K562 (cell line): ENCODE results near the gene NOM1. TPM values are rescaled to one million over a fixed set of nuclear protein-coding genes. Genes with fewer than 3 reads are reported as not detected.

ENCODE experiments used
- ESRRB ChIP-seq: fragments of 250-450 bp; sonication (Bioruptor Pico); IDR thresholded peaks from 2 replicates; pipeline ENCODE4 v1.5.0; 2020; ENCODE audit warnings: mild to moderate bottlenecking, moderate library complexity, borderline replicate concordance
- HDAC2 ChIP-seq: fragments of 450-650 bp; IDR thresholded peaks from 2 replicates; pipeline ENCODE4 v1.6.1; 2016; ENCODE audit warnings: mild to moderate bottlenecking
- MTF1 ChIP-seq: fragments of 250-450 bp; sonication (Bioruptor Pico); IDR thresholded peaks from 2 replicates; pipeline ENCODE4 v1.9.0; 2021; ENCODE audit warnings: moderate library complexity, mild to moderate bottlenecking, inconsistent platforms, borderline replicate concordance
- POLR3A ChIP-seq: IDR thresholded peaks from 2 replicates; pipeline ENCODE4 v1.6.1; 2011; ENCODE audit warnings: borderline replicate concordance, mild to moderate bottlenecking, moderate library complexity; ENCODE audit not compliant: insufficient read length, insufficient read depth; ENCODE audit errors: extremely low read depth
- PYGO2 ChIP-seq: fragments of 450-650 bp; IDR thresholded peaks from 2 replicates; pipeline ENCODE4 v1.6.1; 2016; ENCODE audit warnings: mild to moderate bottlenecking, missing genetic modification characterization, moderate library complexity, missing compliant biosample characterization
- SAP30 ChIP-seq: fragments of 200-600 bp; sonication (generic); IDR thresholded peaks from 2 replicates; pipeline ENCODE4 v1.6.1; 2012; ENCODE audit warnings: borderline replicate concordance, low read depth, mild to moderate bottlenecking, moderate library complexity, low read length, control low read depth, inconsistent platforms; ENCODE audit not compliant: insufficient read depth, poor library complexity, severe bottlenecking
- SMARCC2 ChIP-seq: fragments of 450-650 bp; IDR thresholded peaks from 2 replicates; pipeline ENCODE4 v1.6.1; 2017; ENCODE audit warnings: antibody characterized with exemption, moderate library complexity, mild to moderate bottlenecking, low read depth
- TARDBP ChIP-seq: fragments of 450-650 bp; IDR thresholded peaks from 2 replicates; pipeline ENCODE4 v1.6.1; 2016
- ZBED1 ChIP-seq: IDR thresholded peaks from 2 replicates; pipeline ENCODE4 v1.6.1; 2014
- polyA plus RNA-seq, 8 experiments: library from polyadenylated mRNA; depleted of rRNA in 4 of 8; stranded (reverse) in 5 of 8; unstranded in 3 of 8; fragments of >200 nt; fragmentation: Nextera tagmentation in 2 of 8; fragmentation: Illumina TruSeq in 1 of 8; extraction: Ambion mirVana in 2 of 8; extraction: Trizol in 1 of 8; gene quantifications; 2 replicates each; pipeline versions ENCODE4 v1.2.1 to v1.2.3, GENCODE V29; 2011 to 2014; ENCODE audit warnings: inconsistent platforms in 1 of 8, missing spikeins in 1 of 8
- total RNA-seq, 7 experiments: library from RNA; depleted of rRNA in 6 of 7; stranded (reverse); fragments of >200 nt in 6 of 7; fragmentation: Illumina TruSeq in 2 of 7; extraction: Trizol in 2 of 7; gene quantifications; 2 replicates each; pipeline versions ENCODE4 v1.2.1 to v1.2.3, GENCODE V29; 2011 to 2021; ENCODE audit warnings: low replicate concordance in 1 of 7
- TF ChIP-seq, protein P1 (sequence below): fragments of 250-450 bp; sonication (Bioruptor Pico); IDR thresholded peaks from 2 replicates; pipeline ENCODE4 v1.8.0; 2022; ENCODE audit warnings: inconsistent platforms, mild to moderate bottlenecking, moderate library complexity, borderline replicate concordance
- TF ChIP-seq, protein P2 (sequence below): fragments of 450-650 bp; conservative IDR thresholded peaks from 2 replicates; pipeline ENCODE4 v1.6.1; 2016; ENCODE audit warnings: missing genetic modification characterization, low read depth, mild to moderate bottlenecking, missing compliant biosample characterization, moderate library complexity
- TF ChIP-seq, protein P3 (sequence below): fragments of 450-650 bp; IDR thresholded peaks from 2 replicates; pipeline ENCODE4 v1.6.1; 2016; ENCODE audit warnings: low read depth, mild to moderate bottlenecking, moderate library complexity
- TF ChIP-seq, protein P4 (sequence below): fragments of 450-650 bp; IDR thresholded peaks from 2 replicates; pipeline ENCODE4 v1.6.1; 2017; ENCODE audit warnings: antibody characterized with exemption
- TF ChIP-seq, protein P5 (sequence below): sonication (generic); formaldehyde crosslinking; IDR thresholded peaks from 2 replicates; pipeline ENCODE4 v1.8.0; 2023; ENCODE audit warnings: mild to moderate bottlenecking, missing genetic modification reagents
- TF ChIP-seq, protein P6 (sequence below), 2 experiments: fragments of 450-650 bp in 1 of 2; sonication (generic) in 1 of 2; formaldehyde crosslinking in 1 of 2; IDR thresholded peaks in 1 of 2; conservative IDR thresholded peaks in 1 of 2; 2 replicates each; pipeline versions ENCODE4 v1.6.1 to v1.8.1; 2016 to 2023; ENCODE audit warnings: mild to moderate bottlenecking in 2 of 2, moderate library complexity in 2 of 2, inconsistent platforms in 1 of 2, missing genetic modification reagents in 1 of 2
- TF ChIP-seq, protein P7 (sequence below): sonication (generic); formaldehyde crosslinking; IDR thresholded peaks from 2 replicates; pipeline ENCODE4 v1.8.0; 2022; ENCODE audit warnings: mild to moderate bottlenecking, missing genetic modification reagents

NOM1 gene
- total and polyA plus RNA-seq, 9 of the 15 experiments (the other 6 are each of a cell fraction or from before 2014, with no cell fraction given), result 6.8 to 47.3 (median 37.4) TPM

DNA sequence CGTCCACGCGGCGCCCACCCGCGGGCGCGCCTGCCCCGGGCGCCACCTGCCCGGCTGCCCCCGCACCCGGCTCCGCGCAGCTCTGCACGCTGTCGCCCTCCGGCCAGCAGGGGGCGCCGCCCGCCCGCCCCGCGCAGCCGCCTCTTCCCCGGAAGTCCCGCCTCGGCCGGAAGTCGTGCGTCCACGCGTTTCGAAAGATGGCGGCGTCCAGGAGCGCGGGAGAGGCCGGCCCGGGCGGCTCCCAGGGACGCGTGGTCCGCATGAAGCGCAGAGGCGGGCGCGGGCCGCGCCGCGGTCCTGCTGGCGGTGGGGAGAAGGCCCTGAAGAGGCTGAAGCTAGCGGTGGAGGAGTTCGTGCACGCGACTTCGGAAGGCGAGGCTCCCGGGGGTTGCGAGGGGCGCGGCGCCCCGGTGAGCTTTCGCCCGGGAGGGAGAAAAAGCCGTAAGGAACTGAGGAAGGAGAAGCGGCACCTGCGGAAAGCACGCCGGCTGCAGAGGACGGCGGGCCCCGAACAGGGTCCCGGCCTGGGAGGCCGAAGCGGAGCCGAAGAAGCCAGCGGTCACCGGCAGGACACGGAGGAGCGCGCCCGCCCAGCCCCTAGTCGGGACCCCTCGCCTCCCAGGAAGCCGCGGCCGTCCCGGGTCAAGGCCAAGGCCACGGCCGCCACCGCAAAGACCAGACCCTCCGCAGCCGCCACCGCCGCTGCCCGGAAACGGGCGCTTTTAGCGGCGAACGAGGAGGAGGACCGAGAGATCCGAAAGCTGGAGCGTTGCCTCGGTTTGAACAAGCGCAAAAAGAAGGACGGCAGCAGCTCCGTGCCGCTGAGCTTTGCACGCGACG, at the start of gene NOM1 (continued):
- TF ChIP-seq SAP30 (peak; percentile 99), TARDBP (peak; percentile 5; the same call in 1 of the 2 replicates), HDAC2 (no peak; the same call in 1 of the 2 replicates), ESRRB (CRISPR knock-in tag) (no peak), ZBED1 (no peak), POLR3A (no peak), PYGO2 (tag) (no peak), MTF1 (no peak), SMARCC2 (no peak)
- TF ChIP-seq, protein P1, sequence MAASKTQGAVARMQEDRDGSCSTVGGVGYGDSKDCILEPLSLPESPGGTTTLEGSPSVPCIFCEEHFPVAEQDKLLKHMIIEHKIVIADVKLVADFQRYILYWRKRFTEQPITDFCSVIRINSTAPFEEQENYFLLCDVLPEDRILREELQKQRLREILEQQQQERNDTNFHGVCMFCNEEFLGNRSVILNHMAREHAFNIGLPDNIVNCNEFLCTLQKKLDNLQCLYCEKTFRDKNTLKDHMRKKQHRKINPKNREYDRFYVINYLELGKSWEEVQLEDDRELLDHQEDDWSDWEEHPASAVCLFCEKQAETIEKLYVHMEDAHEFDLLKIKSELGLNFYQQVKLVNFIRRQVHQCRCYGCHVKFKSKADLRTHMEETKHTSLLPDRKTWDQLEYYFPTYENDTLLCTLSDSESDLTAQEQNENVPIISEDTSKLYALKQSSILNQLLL (CRISPR knock-in tag), result no peak
- TF ChIP-seq, protein P2, sequence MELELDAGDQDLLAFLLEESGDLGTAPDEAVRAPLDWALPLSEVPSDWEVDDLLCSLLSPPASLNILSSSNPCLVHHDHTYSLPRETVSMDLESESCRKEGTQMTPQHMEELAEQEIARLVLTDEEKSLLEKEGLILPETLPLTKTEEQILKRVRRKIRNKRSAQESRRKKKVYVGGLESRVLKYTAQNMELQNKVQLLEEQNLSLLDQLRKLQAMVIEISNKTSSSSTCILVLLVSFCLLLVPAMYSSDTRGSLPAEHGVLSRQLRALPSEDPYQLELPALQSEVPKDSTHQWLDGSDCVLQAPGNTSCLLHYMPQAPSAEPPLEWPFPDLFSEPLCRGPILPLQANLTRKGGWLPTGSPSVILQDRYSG (tag), result no peak
- TF ChIP-seq, protein P3, sequence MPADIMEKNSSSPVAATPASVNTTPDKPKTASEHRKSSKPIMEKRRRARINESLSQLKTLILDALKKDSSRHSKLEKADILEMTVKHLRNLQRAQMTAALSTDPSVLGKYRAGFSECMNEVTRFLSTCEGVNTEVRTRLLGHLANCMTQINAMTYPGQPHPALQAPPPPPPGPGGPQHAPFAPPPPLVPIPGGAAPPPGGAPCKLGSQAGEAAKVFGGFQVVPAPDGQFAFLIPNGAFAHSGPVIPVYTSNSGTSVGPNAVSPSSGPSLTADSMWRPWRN, result no peak
- TF ChIP-seq, protein P4, sequence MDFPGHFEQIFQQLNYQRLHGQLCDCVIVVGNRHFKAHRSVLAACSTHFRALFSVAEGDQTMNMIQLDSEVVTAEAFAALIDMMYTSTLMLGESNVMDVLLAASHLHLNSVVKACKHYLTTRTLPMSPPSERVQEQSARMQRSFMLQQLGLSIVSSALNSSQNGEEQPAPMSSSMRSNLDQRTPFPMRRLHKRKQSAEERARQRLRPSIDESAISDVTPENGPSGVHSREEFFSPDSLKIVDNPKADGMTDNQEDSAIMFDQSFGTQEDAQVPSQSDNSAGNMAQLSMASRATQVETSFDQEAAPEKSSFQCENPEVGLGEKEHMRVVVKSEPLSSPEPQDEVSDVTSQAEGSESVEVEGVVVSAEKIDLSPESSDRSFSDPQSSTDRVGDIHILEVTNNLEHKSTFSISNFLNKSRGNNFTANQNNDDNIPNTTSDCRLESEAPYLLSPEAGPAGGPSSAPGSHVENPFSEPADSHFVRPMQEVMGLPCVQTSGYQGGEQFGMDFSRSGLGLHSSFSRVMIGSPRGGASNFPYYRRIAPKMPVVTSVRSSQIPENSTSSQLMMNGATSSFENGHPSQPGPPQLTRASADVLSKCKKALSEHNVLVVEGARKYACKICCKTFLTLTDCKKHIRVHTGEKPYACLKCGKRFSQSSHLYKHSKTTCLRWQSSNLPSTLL, result no peak
- TF ChIP-seq, protein P5, sequence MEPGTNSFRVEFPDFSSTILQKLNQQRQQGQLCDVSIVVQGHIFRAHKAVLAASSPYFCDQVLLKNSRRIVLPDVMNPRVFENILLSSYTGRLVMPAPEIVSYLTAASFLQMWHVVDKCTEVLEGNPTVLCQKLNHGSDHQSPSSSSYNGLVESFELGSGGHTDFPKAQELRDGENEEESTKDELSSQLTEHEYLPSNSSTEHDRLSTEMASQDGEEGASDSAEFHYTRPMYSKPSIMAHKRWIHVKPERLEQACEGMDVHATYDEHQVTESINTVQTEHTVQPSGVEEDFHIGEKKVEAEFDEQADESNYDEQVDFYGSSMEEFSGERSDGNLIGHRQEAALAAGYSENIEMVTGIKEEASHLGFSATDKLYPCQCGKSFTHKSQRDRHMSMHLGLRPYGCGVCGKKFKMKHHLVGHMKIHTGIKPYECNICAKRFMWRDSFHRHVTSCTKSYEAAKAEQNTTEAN (CRISPR knock-in tag), result no peak
- TF ChIP-seq, protein P6, sequence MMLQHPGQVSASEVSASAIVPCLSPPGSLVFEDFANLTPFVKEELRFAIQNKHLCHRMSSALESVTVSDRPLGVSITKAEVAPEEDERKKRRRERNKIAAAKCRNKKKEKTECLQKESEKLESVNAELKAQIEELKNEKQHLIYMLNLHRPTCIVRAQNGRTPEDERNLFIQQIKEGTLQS (IDR thresholded peaks at IDR 0.05), result no peak
- TF ChIP-seq, protein P6 (CRISPR knock-in tag; conservative IDR thresholded peaks at IDR 0.05), result peak; percentile 29; the same call in 1 of the 2 replicates
- TF ChIP-seq, protein P7, sequence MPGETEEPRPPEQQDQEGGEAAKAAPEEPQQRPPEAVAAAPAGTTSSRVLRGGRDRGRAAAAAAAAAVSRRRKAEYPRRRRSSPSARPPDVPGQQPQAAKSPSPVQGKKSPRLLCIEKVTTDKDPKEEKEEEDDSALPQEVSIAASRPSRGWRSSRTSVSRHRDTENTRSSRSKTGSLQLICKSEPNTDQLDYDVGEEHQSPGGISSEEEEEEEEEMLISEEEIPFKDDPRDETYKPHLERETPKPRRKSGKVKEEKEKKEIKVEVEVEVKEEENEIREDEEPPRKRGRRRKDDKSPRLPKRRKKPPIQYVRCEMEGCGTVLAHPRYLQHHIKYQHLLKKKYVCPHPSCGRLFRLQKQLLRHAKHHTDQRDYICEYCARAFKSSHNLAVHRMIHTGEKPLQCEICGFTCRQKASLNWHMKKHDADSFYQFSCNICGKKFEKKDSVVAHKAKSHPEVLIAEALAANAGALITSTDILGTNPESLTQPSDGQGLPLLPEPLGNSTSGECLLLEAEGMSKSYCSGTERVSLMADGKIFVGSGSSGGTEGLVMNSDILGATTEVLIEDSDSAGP (CRISPR knock-in tag), result no peak
